Kidney epithelial cell (primary cell): ENCODE measurements around the gene EXOSC5. TPM values are rescaled to one million over a fixed set of nuclear protein-coding genes. Genes with fewer than 3 reads are reported as not detected.
"Not testable (repeated sequence)": the region's sequence is repeated elsewhere in the genome, so short reads cannot be mapped to it uniquely, and the experiment has no call there.

Experiments used
- DNase-seq: peaks from one replicate; pipeline ENCODE4 v3.0.0-alpha.2; 2010; ENCODE audit warnings: low read depth
- H3K27me3 ChIP-seq: 2 replicates; pipeline ENCODE4 v1.6.0; 2011; ENCODE audit warnings: low read length; ENCODE audit not compliant: control insufficient read depth, insufficient read depth
- H3K36me3 ChIP-seq: 2 replicates; pipeline ENCODE4 v1.5.1; 2011; ENCODE audit warnings: low read length; ENCODE audit not compliant: control insufficient read depth, insufficient read depth
- H3K4me3 ChIP-seq: 2 replicates; pipeline ENCODE4 v1.5.1; 2011; ENCODE audit warnings: low read depth, mild to moderate bottlenecking, control low read depth, low read length
- total RNA-seq: library from RNA; depleted of rRNA; stranded (reverse); fragments of >200 nt; gene quantifications from 2 replicates; pipeline ENCODE4 v1.2.3, GENCODE V29; 2015
- TF ChIP-seq, protein P1 (sequence below): IDR thresholded peaks from 2 replicates; pipeline ENCODE4 v1.5.1; 2011; ENCODE audit warnings: mild to moderate bottlenecking, moderate library complexity, low read length, control low read depth, inconsistent platforms; ENCODE audit not compliant: insufficient read depth, poor library complexity, severe bottlenecking

Gene EXOSC5
- total RNA-seq, 1 donor from 2014 or later: 27.0 TPM

DNA sequence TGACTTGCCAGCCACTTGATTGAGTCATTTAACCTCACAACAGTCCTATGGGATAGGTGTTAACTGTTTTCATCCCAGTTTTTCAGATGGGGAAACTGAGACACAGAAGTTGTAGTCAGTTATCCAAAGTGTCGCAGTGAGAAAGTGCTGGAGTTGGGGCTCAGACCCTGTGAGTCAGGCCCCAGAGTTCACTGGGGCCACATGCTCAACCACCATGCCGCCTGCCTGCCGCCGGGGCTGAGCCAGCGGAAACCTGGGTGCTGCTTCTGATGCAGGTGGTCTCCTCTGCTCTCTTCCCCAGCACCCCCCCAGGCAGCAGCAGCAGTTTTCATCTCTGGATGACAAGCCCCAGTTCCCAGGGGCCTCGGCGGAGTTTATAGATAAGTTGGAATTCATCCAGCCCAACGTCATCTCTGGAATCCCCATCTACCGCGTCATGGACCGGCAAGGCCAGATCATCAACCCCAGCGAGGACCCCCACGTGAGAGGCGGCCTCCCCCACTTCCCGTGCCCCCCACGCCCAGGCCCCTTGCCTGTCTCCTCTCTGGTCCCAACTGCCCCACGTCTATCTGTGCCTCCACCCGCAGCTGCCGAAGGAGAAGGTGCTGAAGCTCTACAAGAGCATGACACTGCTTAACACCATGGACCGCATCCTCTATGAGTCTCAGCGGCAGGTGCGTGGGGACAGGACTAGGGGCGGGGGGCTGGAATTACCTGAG lies 13.3 kb upstream of the EXOSC5 start:
- Histone ChIP-seq H3K27me3 (no peaks in the 10 kb centered on the region), H3K4me3 (no peak overlapping the region), H3K36me3 (no peaks in the 10 kb centered on the region)
- TF ChIP-seq, protein P1, sequence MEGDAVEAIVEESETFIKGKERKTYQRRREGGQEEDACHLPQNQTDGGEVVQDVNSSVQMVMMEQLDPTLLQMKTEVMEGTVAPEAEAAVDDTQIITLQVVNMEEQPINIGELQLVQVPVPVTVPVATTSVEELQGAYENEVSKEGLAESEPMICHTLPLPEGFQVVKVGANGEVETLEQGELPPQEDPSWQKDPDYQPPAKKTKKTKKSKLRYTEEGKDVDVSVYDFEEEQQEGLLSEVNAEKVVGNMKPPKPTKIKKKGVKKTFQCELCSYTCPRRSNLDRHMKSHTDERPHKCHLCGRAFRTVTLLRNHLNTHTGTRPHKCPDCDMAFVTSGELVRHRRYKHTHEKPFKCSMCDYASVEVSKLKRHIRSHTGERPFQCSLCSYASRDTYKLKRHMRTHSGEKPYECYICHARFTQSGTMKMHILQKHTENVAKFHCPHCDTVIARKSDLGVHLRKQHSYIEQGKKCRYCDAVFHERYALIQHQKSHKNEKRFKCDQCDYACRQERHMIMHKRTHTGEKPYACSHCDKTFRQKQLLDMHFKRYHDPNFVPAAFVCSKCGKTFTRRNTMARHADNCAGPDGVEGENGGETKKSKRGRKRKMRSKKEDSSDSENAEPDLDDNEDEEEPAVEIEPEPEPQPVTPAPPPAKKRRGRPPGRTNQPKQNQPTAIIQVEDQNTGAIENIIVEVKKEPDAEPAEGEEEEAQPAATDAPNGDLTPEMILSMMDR: no peak
- DNase-seq: no peak

DNA sequence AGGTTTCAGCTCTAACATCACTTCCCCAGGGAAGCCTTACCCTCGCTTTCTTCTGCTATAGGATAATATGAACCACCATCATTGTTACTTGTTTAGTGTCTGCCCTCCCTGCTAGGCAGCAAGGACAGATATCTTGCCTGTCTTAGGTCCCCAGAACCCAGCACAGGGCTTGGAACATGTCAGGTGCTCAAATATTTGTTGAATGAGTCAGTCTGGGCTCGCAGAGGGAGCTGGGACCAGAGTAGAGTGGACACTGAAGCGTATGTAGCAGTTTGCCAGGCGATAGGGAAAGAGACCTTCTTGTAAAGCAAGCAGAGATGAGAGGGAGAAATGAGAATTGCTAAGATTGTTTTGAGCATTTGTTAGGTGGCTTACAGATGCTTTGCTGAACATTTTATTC lies 12.1 kb upstream of the EXOSC5 start:
- H3K36me3 ChIP-seq: no peaks in the 10 kb centered on the region
- H3K27me3 ChIP-seq: no peaks in the 10 kb centered on the region
- TF ChIP-seq, protein P1: no peak
- DNase-seq: peak; percentile 56
- H3K4me3 ChIP-seq: no peak overlapping the region

DNA sequence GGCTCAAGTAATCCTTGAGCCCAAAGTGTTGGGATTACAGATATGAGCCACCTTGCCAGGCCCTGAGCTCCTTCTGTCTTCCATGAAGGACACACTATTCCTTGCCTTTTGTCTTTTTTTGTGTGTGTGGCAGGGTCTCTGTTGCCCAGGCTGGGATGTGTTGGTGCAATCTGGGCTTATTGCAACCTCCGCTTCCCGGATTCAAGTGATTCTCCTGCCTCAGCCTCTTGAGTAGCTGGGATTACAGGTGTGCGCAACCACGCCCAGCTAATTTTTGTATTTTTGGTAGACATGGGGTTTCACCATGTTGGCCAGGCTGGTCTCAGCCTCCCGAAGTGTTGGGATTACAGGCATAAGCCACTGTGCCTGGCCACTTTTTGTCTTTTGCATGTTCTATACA lies 11.7 kb upstream of the EXOSC5 start:
- not testable (repeated sequence) for H3K4me3 ChIP-seq, H3K36me3 ChIP-seq, H3K27me3 ChIP-seq, DNase-seq

DNA sequence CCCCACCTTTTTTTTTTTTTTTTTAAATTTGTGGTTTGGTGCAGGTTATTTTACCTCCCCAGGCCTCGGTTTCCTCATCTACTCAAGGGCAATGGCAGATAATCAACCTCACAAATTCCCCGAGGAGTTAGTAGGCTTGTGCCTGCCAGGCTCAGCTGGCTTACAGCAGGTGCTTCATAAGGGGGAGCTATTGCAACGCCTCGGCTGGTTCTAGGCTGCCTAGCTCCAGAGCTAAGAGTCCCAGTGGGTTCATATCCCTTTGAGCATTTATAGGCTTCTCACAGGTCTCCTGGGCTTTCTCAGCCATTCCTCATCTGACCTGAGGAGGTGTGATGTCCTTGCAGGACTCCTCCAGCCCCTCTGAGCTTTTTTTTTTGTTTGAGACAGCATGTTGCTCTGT lies 11.1 kb upstream of the EXOSC5 start:
- TF ChIP-seq, protein P1: no peak
- no peaks in the 10 kb centered on the region for H3K27me3 ChIP-seq
- H3K4me3 ChIP-seq: no peak overlapping the region
- no peak for DNase-seq
- H3K36me3 ChIP-seq: no peaks in the 10 kb centered on the region

DNA sequence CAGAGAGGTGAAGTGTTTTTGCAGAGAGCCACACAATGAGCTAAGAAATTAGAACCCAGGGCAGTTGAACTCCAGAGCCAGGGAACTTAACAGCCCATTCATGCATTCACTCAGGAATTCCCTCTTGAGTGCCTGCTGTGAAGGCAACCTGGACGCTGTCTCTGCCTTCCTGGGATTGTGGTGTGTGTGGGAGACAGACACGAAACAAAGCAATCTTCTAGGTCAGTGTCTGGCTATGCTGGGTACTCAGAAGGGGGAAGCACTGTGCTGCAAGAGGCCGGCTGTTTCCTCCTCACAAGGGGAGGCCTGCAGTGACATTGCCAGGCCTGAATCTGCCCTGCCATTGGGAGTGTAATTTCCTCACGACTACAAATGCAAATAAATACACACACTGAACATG lies 10.1 kb upstream of the EXOSC5 start:
- DNase-seq: peak; percentile 29
- no peaks in the 10 kb centered on the region for H3K27me3 ChIP-seq
- no peak overlapping the region for H3K4me3 ChIP-seq
- H3K36me3 ChIP-seq: no peaks in the 10 kb centered on the region
- TF ChIP-seq, protein P1: no peak

DNA sequence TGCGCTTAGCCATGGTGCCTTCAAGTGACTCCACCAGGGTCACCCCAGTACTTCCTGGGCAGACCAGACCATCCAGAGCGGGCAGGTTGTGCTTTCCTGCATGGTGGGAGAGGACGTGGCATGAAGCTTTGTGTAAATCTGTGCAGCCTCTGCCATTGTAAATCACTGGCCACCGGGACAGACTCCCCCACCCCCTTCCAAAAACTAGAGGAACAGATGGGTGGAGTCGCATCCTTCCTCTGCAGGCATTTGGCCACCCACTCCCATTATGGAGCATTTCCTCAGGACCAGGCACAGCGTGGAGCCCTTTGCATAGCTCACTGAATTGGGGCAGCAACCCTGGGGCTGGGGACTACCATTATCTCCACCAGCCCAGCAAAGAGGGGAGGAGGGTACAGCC lies 8.6 kb upstream of the EXOSC5 start:
- H3K36me3 ChIP-seq: no peaks in the 10 kb centered on the region
- H3K4me3 ChIP-seq: no peak overlapping the region
- TF ChIP-seq, protein P1: no peak
- no peak for DNase-seq
- H3K27me3 ChIP-seq: no peaks in the 10 kb centered on the region
